HCT116 (cell line): ENCODE results near the gene ZNF107. TPM values are rescaled to one million over a fixed set of nuclear protein-coding genes. Genes with fewer than 3 reads are reported as not detected.
A peak's percentile ranks its signal among the peaks of the same experiment; 100 is the strongest.

Experiments
- ATAC-seq: fragments of 200-7000 bp; cut with Tn5 transposase; 2 replicates; pipeline ENCODE4 v1.9.1; 2020; ENCODE audit warnings: mild to moderate bottlenecking, moderate library complexity
- BruUV-seq: library from RNA; stranded (reverse); fragments of 400-500 nt; replicated peaks from 2 replicates; lab custom pipeline; 2021; lab: Mats Ljungman, UMichigan
- CTCF ChIA-PET: fragments of 300-600 bp; sonication (Branson Sonifier 250); formaldehyde crosslinking; loops from one replicate; lab custom pipeline; 2021; ENCODE audit warnings: antibody characterized with exemption; lab: Charles Lee
- POLR2A ChIA-PET: fragments of 300-600, 350-600 bp; sonication (Branson Sonifier 250); formaldehyde crosslinking; loops from one replicate; lab custom pipeline; 2021; ENCODE audit warnings: antibody characterized with exemption; lab: Charles Lee
- RAD21 ChIA-PET, 2 experiments: fragments of 300-600 bp; sonication (Branson Sonifier 250); formaldehyde crosslinking; loops; one replicate each; lab custom pipeline; 2023; ENCODE audit warnings: low total read pairs in 2 of 2; ENCODE audit not compliant: uncharacterized antibody in 2 of 2, unreplicated experiment in 2 of 2, low non-redundant PET in 1 of 2; lab: Charles Lee
- DNase-seq: peaks from one replicate; pipeline ENCODE4 v3.0.0-alpha.2; 2010; ENCODE audit warnings: low read depth, low spot score
- H2AFZ ChIP-seq: fragments of 200-600 bp; shearing (Covaris generic), sonication (generic); 2 replicates; pipeline ENCODE4 v1.6.1; 2017; ENCODE audit warnings: low read depth, mixed run types, mixed read lengths, antibody characterized with exemption, low read length; ENCODE audit not compliant: poor library complexity, severe bottlenecking
- H3K27ac ChIP-seq: 2 replicates; pipeline ENCODE4 v1.5.1; 2012; ENCODE audit warnings: low read depth, low read length
- H3K27me3 ChIP-seq: fragments of 200-600 bp; sonication (generic); 2 replicates; pipeline ENCODE4 v1.6.1; 2016; ENCODE audit warnings: mixed run types, low read length, mixed read lengths; ENCODE audit not compliant: insufficient read depth
- H3K36me3 ChIP-seq, 2 experiments: fragments of 200-500 bp in 1 of 2; fragments of 200-600 bp in 1 of 2; sonication (Bioruptor generic) in 1 of 2; sonication (generic) in 1 of 2; 2 replicates each; pipeline versions ENCODE4 v1.5.1 to v1.6.1; 2014 to 2016; ENCODE audit warnings: low read length in 2 of 2, inconsistent platforms in 1 of 2, mixed read lengths in 1 of 2, mixed run types in 1 of 2; ENCODE audit not compliant: insufficient read depth in 2 of 2, control insufficient read depth in 1 of 2
- H3K4me1 ChIP-seq, 2 experiments: fragments of 200-600 bp in 1 of 2; sonication (generic) in 1 of 2; 2 replicates each; pipeline versions ENCODE4 v1.5.1 to v1.6.1; 2012 to 2017; ENCODE audit warnings: low read length in 2 of 2, inconsistent platforms in 1 of 2, mild to moderate bottlenecking in 1 of 2, mixed read lengths in 1 of 2, mixed run types in 1 of 2, moderate library complexity in 1 of 2; ENCODE audit not compliant: insufficient read depth in 2 of 2, control insufficient read depth in 1 of 2
- H3K4me2 ChIP-seq: fragments of 200-600 bp; sonication (generic); 2 replicates; pipeline ENCODE4 v1.6.1; 2017; ENCODE audit warnings: mixed run types, low read length, mixed read lengths
- H3K4me3 ChIP-seq, 2 experiments: fragments of 200-600 bp in 1 of 2; sonication (generic) in 1 of 2; replicated peaks in 1 of 2; 2 replicates each; pipeline ENCODE4 v1.5.1; 2011 to 2016; ENCODE audit warnings: low read length in 2 of 2, control low read depth in 1 of 2, low read depth in 1 of 2, mild to moderate bottlenecking in 1 of 2, mixed read lengths in 1 of 2, mixed run types in 1 of 2
- H3K79me2 ChIP-seq: fragments of 200-600 bp; sonication (generic); 2 replicates; pipeline ENCODE4 v1.6.1; 2017; ENCODE audit warnings: mild to moderate bottlenecking, mixed run types, low read length, moderate library complexity, mixed read lengths; ENCODE audit not compliant: insufficient read depth
- H3K9ac ChIP-seq: fragments of 200-600 bp; sonication (generic); 2 replicates; pipeline ENCODE4 v1.6.1; 2016; ENCODE audit warnings: low read length, mixed read lengths
- H3K9me2 ChIP-seq: fragments of 200-600 bp; sonication (generic), shearing (Covaris generic); 2 replicates; pipeline ENCODE4 v1.6.1; 2017; ENCODE audit warnings: mixed run types, mild to moderate bottlenecking, moderate library complexity; ENCODE audit not compliant: insufficient read depth
- H3K9me3 ChIP-seq, 2 experiments: fragments of 200-500 bp in 1 of 2; fragments of 200-600 bp in 1 of 2; sonication (Bioruptor generic) in 1 of 2; sonication (generic) in 1 of 2; 2 replicates each; pipeline ENCODE4 v1.6.1; 2014 to 2017; ENCODE audit warnings: low read length in 2 of 2, mixed read lengths in 2 of 2, inconsistent platforms in 1 of 2, low read depth in 1 of 2, mild to moderate bottlenecking in 1 of 2, mixed run types in 1 of 2, moderate library complexity in 1 of 2; ENCODE audit not compliant: control insufficient read depth in 1 of 2, insufficient read depth in 1 of 2
- H4K20me1 ChIP-seq: fragments of 200-600 bp; sonication (generic), shearing (Covaris generic); 2 replicates; pipeline ENCODE4 v1.6.1; 2017; ENCODE audit warnings: mixed run types, mild to moderate bottlenecking, moderate library complexity; ENCODE audit not compliant: insufficient read depth
- CTCF ChIP-seq, 3 experiments: fragments of 200-600 bp in 1 of 3; sonication (generic) in 1 of 3; IDR thresholded peaks in 2 of 3; conservative IDR thresholded peaks in 1 of 3; 2 replicates each; pipeline ENCODE4 v1.5.1; 2012 to 2017; ENCODE audit warnings: low read depth in 2 of 3, low read length in 2 of 3, antibody characterized with exemption in 1 of 3, borderline replicate concordance in 1 of 3, control low read depth in 1 of 3, mild to moderate bottlenecking in 1 of 3, mixed read lengths in 1 of 3, mixed run types in 1 of 3, moderate library complexity in 1 of 3; ENCODE audit not compliant: insufficient read depth in 1 of 3
- ELF1 ChIP-seq: IDR thresholded peaks from 2 replicates; pipeline ENCODE4 v1.6.1; 2012; ENCODE audit warnings: low read depth, borderline replicate concordance
- JUND ChIP-seq: IDR thresholded peaks from 2 replicates; pipeline ENCODE4 v1.6.1; 2012
- POLR2AphosphoS5 ChIP-seq: IDR thresholded peaks from 2 replicates; pipeline ENCODE4 v1.6.1; 2011; ENCODE audit warnings: mild to moderate bottlenecking, low read depth, low read length, moderate library complexity
- REST ChIP-seq: IDR thresholded peaks from 2 replicates; pipeline ENCODE4 v1.6.1; 2012; ENCODE audit warnings: low read depth
- SIN3A ChIP-seq: IDR thresholded peaks from 2 replicates; pipeline ENCODE4 v1.6.1; 2012; ENCODE audit warnings: low read depth
- SP1 ChIP-seq: IDR thresholded peaks from 2 replicates; pipeline ENCODE4 v1.6.1; 2012; ENCODE audit warnings: low read depth
- SRF ChIP-seq: IDR thresholded peaks from 2 replicates; pipeline ENCODE4 v1.6.1; 2012; ENCODE audit warnings: low read depth
- TCF7L2 ChIP-seq: IDR thresholded peaks from 2 replicates; pipeline ENCODE4 v1.7.0; 2011; ENCODE audit warnings: borderline replicate concordance, inconsistent platforms; ENCODE audit not compliant: insufficient read depth, insufficient read length; ENCODE audit errors: extremely low read depth
- intact Hi-C: fragments of 100-400 bp; cut with micrococcal nuclease; formaldehyde crosslinking; loops from 2 replicates; pipeline ENCODE4 v1.10.0; 2022
- total RNA-seq: library from RNA; stranded (reverse); gene quantifications from one replicate; pipeline ENCODE4 v1.2.1, GENCODE V29; 2021; ENCODE audit not compliant: unreplicated experiment

The ZNF107 gene
- total RNA-seq, 1 experiment from 2014 or later: 6.2 TPM

- no peak overlapping the region for H3K9ac ChIP-seq
- no peak overlapping the region for H3K4me3 ChIP-seq
- H3K27me3 ChIP-seq: no peaks in the 10 kb centered on the region
- intact Hi-C loops: no loop called here
- H3K9me3 ChIP-seq: no peaks in the 10 kb centered on the region
- ChIA-PET CTCF (no interaction called here), RAD21 (no interaction called here), POLR2A (no interaction called here)
- H3K27ac ChIP-seq: no peak overlapping the region
- H3K9me2 ChIP-seq: no peaks in the 10 kb centered on the region
- H2AFZ ChIP-seq: no peak overlapping the region
- BruUV-seq: no TSS peak
- H3K4me1 ChIP-seq: peaks cover 0 to 5% of the 10 kb centered on the region in 2 experiments; a peak in 2 of 4 replicates
- ATAC-seq (peak; percentile 44), DNase-seq (no peak)
- no peaks in the 10 kb centered on the region for H4K20me1 ChIP-seq
- TF ChIP-seq REST: no peak
- no peak for TF ChIP-seq ELF1
- TF ChIP-seq SRF: no peak
- no peak overlapping the region for H3K4me2 ChIP-seq
- H3K36me3 ChIP-seq: no peaks in the 10 kb centered on the region
- H3K79me2 ChIP-seq: no peaks in the 10 kb centered on the region
These were observed 67.8 kb downstream of the ZNF107 start for GRCh38 chr7:64733550-64734240.

- H3K36me3 ChIP-seq: no peaks in the 10 kb centered on the region
- no peak overlapping the region for H3K4me3 ChIP-seq
- ATAC-seq (no peak), DNase-seq (no peak)
- no peaks in the 10 kb centered on the region for H3K27me3 ChIP-seq
- H3K9me3 ChIP-seq: no peaks in the 10 kb centered on the region
- H3K4me1 ChIP-seq: peaks cover 0 to 5% of the 10 kb centered on the region in 2 experiments; a peak in 2 of 4 replicates
- CTCF ChIA-PET: no interaction called here
- H3K79me2 ChIP-seq: no peaks in the 10 kb centered on the region
- H3K4me2 ChIP-seq: no peak overlapping the region
- intact Hi-C loops: no loop called here
- no peaks in the 10 kb centered on the region for H4K20me1 ChIP-seq
- RAD21 ChIA-PET: no interaction called here
- BruUV-seq: no TSS peak
- no peak overlapping the region for H3K27ac ChIP-seq
- no peak for TF ChIP-seq POLR2AphosphoS5
- no peak for TF ChIP-seq SP1
- TF ChIP-seq CTCF (IDR thresholded peaks at IDR 0.05 in 2 of 3, conservative IDR thresholded peaks at IDR 0.05 in 1 of 3; ENCODE audit: borderline replicate concordance in 1 of 3, insufficient read depth in 1 of 3, low read depth in 2 of 3, low read length in 2 of 3): no peak
- TF ChIP-seq SIN3A: no peak
- TF ChIP-seq TCF7L2: no peak
- no peak for TF ChIP-seq JUND
- H2AFZ ChIP-seq: no peak overlapping the region
- H3K9ac ChIP-seq: no peak overlapping the region
- POLR2A ChIA-PET: no interaction called here
- H3K9me2 ChIP-seq: no peaks in the 10 kb centered on the region
These were observed 70.6 kb downstream of the ZNF107 start for GRCh38 chr7:64736575-64736974.
